Measurements from ENCODE around the gene SLC16A2.

SLC16A2 gene

DNA sequence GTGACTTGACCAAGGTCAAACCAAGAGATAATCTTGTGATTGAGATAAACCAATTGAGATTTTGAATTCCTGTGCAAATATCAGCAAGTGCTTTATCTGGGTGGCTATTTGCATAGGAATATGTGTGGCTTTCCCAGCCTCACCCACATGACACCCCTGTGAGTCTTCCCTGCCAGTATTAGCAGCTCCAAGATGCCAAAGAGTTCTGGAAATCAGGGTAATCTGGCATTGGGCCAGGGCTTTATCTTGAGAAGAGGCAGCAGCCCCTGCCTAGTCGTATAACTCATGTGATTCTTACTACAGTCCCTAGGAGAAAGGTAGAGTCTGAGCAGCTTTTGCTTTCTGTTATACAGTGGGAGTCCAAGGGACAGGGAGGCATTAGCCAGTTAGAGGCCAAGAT lies 105.5 kb downstream of the SLC16A2 start:
- no peak overlapping the region for H2AFZ ChIP-seq (ENCODE audit: low read length)
- H3K79me2 ChIP-seq (ENCODE audit: low read length), result no peaks in the 10 kb centered on the region
- no peaks in the 10 kb centered on the region for H3K9me2 ChIP-seq (replicated peaks; ENCODE audit: insufficient read depth, low read length)
- H3K36me3 ChIP-seq (replicated peaks; ENCODE audit: insufficient read depth, low read length), result no peaks in the 10 kb centered on the region
- no peaks in the 10 kb centered on the region for H3K9me3 ChIP-seq (replicated peaks; ENCODE audit: insufficient read depth, low read length)
- H3K27me3 ChIP-seq (replicated peaks; ENCODE audit: insufficient read depth, low read length), result no peaks in the 10 kb centered on the region
- no peaks in the 10 kb centered on the region for H4K20me1 ChIP-seq (ENCODE audit: insufficient read depth, low read length)
- H3K9ac ChIP-seq (ENCODE audit: low read length), result no peak overlapping the region
- H3K4me3 ChIP-seq (ENCODE audit: low read length), result no peak overlapping the region
- no peaks in the 10 kb centered on the region for H3F3A ChIP-seq (ENCODE audit: insufficient read depth, low read length)
- TF ChIP-seq EZH2phosphoT487 (IDR thresholded peaks at IDR 0.05; ENCODE audit: low read length) (no peak), EZH2 (optimal IDR thresholded peaks at IDR 0.05; ENCODE audit: low read depth, low read length) (no peak)
- TF ChIP-seq, protein P1, sequence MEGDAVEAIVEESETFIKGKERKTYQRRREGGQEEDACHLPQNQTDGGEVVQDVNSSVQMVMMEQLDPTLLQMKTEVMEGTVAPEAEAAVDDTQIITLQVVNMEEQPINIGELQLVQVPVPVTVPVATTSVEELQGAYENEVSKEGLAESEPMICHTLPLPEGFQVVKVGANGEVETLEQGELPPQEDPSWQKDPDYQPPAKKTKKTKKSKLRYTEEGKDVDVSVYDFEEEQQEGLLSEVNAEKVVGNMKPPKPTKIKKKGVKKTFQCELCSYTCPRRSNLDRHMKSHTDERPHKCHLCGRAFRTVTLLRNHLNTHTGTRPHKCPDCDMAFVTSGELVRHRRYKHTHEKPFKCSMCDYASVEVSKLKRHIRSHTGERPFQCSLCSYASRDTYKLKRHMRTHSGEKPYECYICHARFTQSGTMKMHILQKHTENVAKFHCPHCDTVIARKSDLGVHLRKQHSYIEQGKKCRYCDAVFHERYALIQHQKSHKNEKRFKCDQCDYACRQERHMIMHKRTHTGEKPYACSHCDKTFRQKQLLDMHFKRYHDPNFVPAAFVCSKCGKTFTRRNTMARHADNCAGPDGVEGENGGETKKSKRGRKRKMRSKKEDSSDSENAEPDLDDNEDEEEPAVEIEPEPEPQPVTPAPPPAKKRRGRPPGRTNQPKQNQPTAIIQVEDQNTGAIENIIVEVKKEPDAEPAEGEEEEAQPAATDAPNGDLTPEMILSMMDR (IDR thresholded peaks at IDR 0.05; ENCODE audit: low read length), result no peak
- H3K4me1 ChIP-seq (ENCODE audit: low read length), result no peaks in the 10 kb centered on the region
- H3K4me2 ChIP-seq (ENCODE audit: low read depth, low read length), result no peak overlapping the region
- DNase-seq, result no peak
- H3K27ac ChIP-seq (ENCODE audit: low read length), result no peak overlapping the region

DNA sequence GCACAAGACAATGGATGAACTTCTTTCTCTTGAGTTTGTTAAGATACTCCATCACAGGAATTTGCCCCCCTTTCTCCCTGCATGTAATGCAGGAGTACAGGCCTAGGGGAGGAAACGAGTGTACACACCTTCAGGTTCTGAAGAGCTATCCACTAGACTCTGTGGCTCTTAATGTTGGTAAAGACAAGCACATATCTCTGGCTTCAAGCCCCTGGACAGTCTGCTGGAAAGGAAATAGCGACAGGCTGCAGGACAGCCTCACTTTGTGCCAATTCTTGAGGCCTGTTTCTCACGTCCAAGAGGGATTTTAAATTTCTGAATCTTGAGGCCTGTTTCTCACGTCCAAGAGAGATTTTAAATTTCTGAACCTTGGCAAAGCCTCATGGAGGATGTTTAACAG lies 106.1 kb downstream of the SLC16A2 start:
- Histone ChIP-seq H3K9ac (ENCODE audit: low read length) (no peak overlapping the region), H3K9me2 (replicated peaks; ENCODE audit: insufficient read depth, low read length) (no peaks in the 10 kb centered on the region), H3F3A (ENCODE audit: insufficient read depth, low read length) (no peaks in the 10 kb centered on the region), H3K79me2 (ENCODE audit: low read length) (no peaks in the 10 kb centered on the region), H3K4me2 (ENCODE audit: low read depth, low read length) (no peak overlapping the region), H3K36me3 (replicated peaks; ENCODE audit: insufficient read depth, low read length) (no peaks in the 10 kb centered on the region), H4K20me1 (ENCODE audit: insufficient read depth, low read length) (no peaks in the 10 kb centered on the region), H3K27ac (ENCODE audit: low read length) (no peak overlapping the region), H2AFZ (ENCODE audit: low read length) (no peak overlapping the region), H3K4me1 (ENCODE audit: low read length) (no peaks in the 10 kb centered on the region), H3K27me3 (replicated peaks; ENCODE audit: insufficient read depth, low read length) (no peaks in the 10 kb centered on the region), H3K9me3 (replicated peaks; ENCODE audit: insufficient read depth, low read length) (no peaks in the 10 kb centered on the region), H3K4me3 (ENCODE audit: low read length) (no peak overlapping the region)
- DNase-seq, result no peak
- TF ChIP-seq, protein P1 (IDR thresholded peaks at IDR 0.05; ENCODE audit: low read length), result no peak
- TF ChIP-seq EZH2phosphoT487 (IDR thresholded peaks at IDR 0.05; ENCODE audit: low read length), result no peak
- no peak for TF ChIP-seq EZH2 (optimal IDR thresholded peaks at IDR 0.05; ENCODE audit: low read depth, low read length)

DNA sequence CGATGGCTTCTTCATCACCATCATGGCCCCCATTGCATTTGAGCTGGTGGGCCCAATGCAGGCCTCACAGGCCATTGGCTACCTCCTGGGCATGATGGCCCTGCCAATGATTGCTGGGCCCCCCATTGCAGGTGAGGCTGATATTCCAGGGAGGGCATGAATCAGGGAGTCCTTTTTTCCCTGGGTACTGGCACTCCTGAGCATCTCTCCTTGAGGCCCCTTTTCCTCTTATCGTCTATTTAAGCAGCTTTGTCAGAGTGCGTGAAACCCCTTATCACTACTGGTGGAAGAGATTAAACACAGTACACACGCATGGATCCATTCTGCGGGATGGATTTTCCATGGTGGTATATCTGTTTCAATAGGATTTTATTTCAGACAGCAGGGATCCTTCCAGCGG lies 108.0 kb downstream of the SLC16A2 start:
- no peaks in the 10 kb centered on the region for H3K79me2 ChIP-seq (ENCODE audit: low read length)
- no peaks in the 10 kb centered on the region for H3F3A ChIP-seq (ENCODE audit: insufficient read depth, low read length)
- H3K9me3 ChIP-seq (replicated peaks; ENCODE audit: insufficient read depth, low read length), result no peaks in the 10 kb centered on the region
- no peaks in the 10 kb centered on the region for H3K9me2 ChIP-seq (replicated peaks; ENCODE audit: insufficient read depth, low read length)
- H4K20me1 ChIP-seq (ENCODE audit: insufficient read depth, low read length), result no peaks in the 10 kb centered on the region
- H3K27ac ChIP-seq (ENCODE audit: low read length), result no peak overlapping the region
- H3K9ac ChIP-seq (ENCODE audit: low read length), result no peak overlapping the region
- H3K36me3 ChIP-seq (replicated peaks; ENCODE audit: insufficient read depth, low read length), result no peaks in the 10 kb centered on the region
- no peak overlapping the region for H3K4me3 ChIP-seq (ENCODE audit: low read length)
- TF ChIP-seq EZH2 (optimal IDR thresholded peaks at IDR 0.05; ENCODE audit: low read depth, low read length) (no peak), EZH2phosphoT487 (IDR thresholded peaks at IDR 0.05; ENCODE audit: low read length) (no peak)
- TF ChIP-seq, protein P1 (IDR thresholded peaks at IDR 0.05; ENCODE audit: low read length), result no peak
- no peak overlapping the region for H3K4me2 ChIP-seq (ENCODE audit: low read depth, low read length)
- H3K27me3 ChIP-seq (replicated peaks; ENCODE audit: insufficient read depth, low read length), result no peaks in the 10 kb centered on the region
- H3K4me1 ChIP-seq (ENCODE audit: low read length), result no peaks in the 10 kb centered on the region
- H2AFZ ChIP-seq (ENCODE audit: low read length), result no peak overlapping the region
- no peak for DNase-seq

Data from MM.1S (cell line).